ENCODE results near the gene ZNF57.
"Not testable (repeated sequence)": the region's sequence is repeated elsewhere in the genome, so short reads cannot be mapped to it uniquely, and the experiment has no call there.

Gene ZNF57

DNA sequence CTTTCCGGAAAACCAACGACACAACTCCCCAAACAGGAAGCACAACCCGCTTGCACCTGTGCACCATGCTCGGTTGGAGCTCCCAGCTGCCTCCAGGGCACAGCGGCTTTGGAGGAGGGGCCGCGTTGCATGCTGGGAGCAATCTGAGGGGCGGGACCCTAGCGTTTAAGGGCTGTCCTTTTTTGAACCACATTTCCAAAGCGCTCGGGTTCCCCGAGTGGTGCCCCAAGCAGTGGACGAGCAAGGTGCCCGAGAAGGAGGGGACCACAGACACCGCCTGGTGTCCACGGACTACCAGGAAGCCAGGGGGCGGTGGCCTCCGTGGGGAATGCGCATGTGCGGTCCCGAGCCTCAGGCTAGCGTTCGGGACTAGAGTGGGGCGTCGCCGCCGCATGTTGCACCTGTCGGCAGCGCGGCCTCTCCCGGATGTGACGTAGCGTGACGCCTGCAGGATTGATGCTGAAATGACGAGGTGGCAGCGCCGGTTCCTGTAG lies 11.9 kb upstream of the ZNF57 start:
- no peaks in the 10 kb centered on the region; the same call in 1 of the 2 replicates for H3K9me3 ChIP-seq
- H3K36me3 ChIP-seq = no peaks in the 10 kb centered on the region
- TF ChIP-seq, protein P1, sequence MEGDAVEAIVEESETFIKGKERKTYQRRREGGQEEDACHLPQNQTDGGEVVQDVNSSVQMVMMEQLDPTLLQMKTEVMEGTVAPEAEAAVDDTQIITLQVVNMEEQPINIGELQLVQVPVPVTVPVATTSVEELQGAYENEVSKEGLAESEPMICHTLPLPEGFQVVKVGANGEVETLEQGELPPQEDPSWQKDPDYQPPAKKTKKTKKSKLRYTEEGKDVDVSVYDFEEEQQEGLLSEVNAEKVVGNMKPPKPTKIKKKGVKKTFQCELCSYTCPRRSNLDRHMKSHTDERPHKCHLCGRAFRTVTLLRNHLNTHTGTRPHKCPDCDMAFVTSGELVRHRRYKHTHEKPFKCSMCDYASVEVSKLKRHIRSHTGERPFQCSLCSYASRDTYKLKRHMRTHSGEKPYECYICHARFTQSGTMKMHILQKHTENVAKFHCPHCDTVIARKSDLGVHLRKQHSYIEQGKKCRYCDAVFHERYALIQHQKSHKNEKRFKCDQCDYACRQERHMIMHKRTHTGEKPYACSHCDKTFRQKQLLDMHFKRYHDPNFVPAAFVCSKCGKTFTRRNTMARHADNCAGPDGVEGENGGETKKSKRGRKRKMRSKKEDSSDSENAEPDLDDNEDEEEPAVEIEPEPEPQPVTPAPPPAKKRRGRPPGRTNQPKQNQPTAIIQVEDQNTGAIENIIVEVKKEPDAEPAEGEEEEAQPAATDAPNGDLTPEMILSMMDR (IDR thresholded peaks at IDR 0.05; ENCODE audit: low read depth, low read length) = no peak
- DNase-seq = no peak
- no peaks in the 10 kb centered on the region for H3K27me3 ChIP-seq
- no peaks in the 10 kb centered on the region; the same call in 1 of the 2 replicates for H3K4me1 ChIP-seq
- no peak overlapping the region for H3K4me3 ChIP-seq (ENCODE audit: low read depth, low read length)

DNA sequence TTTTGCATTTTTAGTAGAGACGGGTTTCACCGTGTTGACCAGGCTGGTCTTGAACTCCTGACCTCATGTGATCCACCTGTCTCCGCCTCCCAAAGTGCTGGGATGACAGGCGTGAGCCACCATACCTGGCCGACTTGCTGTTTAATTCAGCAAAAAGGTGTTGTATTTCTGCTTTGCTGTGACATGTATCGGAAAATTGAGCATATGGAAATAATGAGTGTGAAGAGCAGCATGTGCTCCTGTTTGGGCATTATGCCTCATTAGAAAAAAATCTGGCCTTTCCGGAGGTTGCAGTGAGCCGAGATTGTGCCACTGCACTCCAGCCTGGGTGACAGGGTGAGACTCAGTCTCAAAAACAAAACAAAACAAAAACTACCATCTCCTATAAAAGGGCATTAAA lies 10.2 kb upstream of the ZNF57 start:
- H3K4me3 ChIP-seq (ENCODE audit: low read depth, low read length); H3K4me1 ChIP-seq; H3K27me3 ChIP-seq; H3K9me3 ChIP-seq; H3K36me3 ChIP-seq; DNase-seq: not testable (repeated sequence)

DNA sequence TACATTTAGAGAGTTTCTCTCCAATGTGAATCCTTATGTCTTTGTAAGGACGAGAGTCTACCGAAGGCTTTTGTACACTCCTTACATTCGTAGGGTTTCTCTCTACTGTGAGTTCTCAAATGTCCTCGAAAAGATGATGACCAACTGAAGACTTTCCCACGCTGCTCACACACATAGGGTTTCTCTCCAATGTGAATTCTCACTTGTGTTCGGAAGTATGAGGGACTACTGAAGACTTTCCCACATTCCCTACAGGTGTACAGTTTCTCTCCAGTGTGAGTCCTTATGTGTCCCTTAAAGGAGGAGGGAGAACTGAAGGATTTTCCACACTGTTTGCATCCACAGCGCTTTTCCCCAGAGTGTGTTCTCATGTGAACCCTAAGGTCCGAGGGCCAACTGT lies 4.0 kb upstream of the ZNF57 start:
- Histone ChIP-seq H3K36me3 (no peaks in the 10 kb centered on the region), H3K4me3 (ENCODE audit: low read depth, low read length) (no peak overlapping the region), H3K27me3 (no peaks in the 10 kb centered on the region), H3K4me1 (peaks cover 2% of the 10 kb centered on the region; the same call in 1 of the 2 replicates), H3K9me3 (no peaks in the 10 kb centered on the region; the same call in 1 of the 2 replicates)
- TF ChIP-seq, protein P1 (IDR thresholded peaks at IDR 0.05; ENCODE audit: low read depth, low read length) = no peak
- no peak for DNase-seq

DNA sequence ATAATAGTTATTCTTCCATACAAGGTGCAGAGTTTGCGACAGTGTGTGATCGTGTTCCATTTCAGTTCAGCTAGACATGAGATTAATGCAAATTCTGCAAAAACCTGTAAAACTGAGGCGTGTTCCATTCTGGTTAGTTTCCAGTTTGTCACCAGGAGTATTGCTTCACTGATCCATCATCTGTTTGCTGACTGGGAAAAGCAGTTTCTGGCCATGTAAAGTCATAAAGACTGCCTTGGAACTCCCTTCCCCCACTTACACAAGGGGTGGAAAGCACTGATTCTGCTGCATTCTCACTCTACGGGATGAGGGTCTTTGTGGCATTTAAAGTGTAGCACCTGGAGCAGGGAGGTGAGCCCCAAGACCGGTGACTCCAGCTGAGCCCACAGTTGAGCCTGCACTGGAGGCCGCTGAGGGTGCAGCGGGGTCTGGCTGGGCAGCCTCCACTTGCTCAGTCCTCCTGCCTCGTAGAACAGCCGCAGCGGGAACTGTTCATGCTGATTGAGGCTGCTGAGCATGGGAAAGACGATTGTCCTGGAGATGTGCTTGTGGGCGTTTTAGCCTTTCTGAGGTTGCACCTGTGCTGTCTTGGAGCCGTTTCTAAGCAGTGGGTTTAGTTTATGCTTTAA lies 2.0 kb downstream of the ZNF57 start:
- Histone ChIP-seq H3K4me3 (ENCODE audit: low read depth, low read length) (no peak overlapping the region), H3K27me3 (no peaks in the 10 kb centered on the region), H3K4me1 (peaks cover 3% of the 10 kb centered on the region; the same call in 1 of the 2 replicates), H3K9me3 (no peaks in the 10 kb centered on the region), H3K36me3 (no peaks in the 10 kb centered on the region)
- TF ChIP-seq, protein P1 (IDR thresholded peaks at IDR 0.05; ENCODE audit: low read depth, low read length) = no peak
- no peak for DNase-seq

DNA sequence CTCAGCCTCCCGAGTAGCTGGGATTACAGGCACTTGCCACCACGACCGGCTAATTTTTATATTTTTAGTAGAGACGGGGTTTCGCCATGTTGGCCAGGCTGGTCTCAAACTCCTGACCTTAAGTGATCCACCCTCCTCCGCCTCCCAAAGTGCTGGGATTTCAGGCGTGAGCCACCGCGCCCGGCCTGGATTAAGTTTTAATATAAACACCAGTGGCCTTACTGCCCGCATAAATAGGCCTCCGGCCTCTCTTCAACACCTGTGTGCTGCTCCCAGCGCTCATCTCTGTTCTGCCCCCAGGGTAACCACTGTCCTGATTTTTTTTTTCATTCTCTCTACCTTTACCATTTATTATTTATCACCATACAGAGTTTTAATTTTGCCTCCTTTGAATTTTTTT lies 2.6 kb downstream of the ZNF57 start:
- not testable (repeated sequence) for H3K4me1 ChIP-seq; H3K27me3 ChIP-seq; H3K36me3 ChIP-seq; DNase-seq; H3K4me3 ChIP-seq (ENCODE audit: low read depth, low read length); H3K9me3 ChIP-seq

DNA sequence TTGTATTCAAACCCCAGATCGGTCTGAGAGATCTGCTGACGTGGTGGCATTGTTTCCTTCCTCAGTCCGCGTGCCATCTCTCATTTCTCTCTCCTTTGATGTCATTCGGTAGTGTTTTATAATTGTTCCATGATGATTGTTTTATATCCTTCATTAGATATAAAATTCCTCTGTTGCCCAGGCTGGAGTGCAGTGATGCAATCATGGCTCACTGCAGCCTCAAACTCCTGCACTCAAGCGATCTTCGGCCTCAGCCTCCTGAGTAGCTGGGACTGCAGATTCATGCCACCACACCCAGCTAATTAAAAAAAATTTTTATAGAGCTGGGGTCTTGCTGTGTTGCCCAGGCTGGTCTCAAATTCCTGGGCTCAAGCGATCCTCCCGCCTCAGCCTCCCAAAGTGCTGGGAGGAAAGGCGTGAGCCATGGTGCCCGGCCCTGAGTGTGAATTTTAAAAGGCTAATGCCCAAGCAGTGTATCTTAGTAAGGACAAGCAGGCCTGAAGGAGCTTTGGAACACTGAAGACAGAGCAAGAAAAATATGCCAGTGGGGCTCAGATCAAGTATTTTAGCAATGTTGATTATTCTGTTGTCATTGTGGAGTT lies 5.3 kb downstream of the ZNF57 start:
- no peak overlapping the region for H3K4me3 ChIP-seq (ENCODE audit: low read depth, low read length)
- no peak for DNase-seq
- H3K27me3 ChIP-seq = no peaks in the 10 kb centered on the region
- TF ChIP-seq, protein P1 (IDR thresholded peaks at IDR 0.05; ENCODE audit: low read depth, low read length) = no peak
- H3K9me3 ChIP-seq = no peaks in the 10 kb centered on the region
- peaks cover 3% of the 10 kb centered on the region; the same call in 1 of the 2 replicates for H3K4me1 ChIP-seq
- H3K36me3 ChIP-seq = no peaks in the 10 kb centered on the region

DNA sequence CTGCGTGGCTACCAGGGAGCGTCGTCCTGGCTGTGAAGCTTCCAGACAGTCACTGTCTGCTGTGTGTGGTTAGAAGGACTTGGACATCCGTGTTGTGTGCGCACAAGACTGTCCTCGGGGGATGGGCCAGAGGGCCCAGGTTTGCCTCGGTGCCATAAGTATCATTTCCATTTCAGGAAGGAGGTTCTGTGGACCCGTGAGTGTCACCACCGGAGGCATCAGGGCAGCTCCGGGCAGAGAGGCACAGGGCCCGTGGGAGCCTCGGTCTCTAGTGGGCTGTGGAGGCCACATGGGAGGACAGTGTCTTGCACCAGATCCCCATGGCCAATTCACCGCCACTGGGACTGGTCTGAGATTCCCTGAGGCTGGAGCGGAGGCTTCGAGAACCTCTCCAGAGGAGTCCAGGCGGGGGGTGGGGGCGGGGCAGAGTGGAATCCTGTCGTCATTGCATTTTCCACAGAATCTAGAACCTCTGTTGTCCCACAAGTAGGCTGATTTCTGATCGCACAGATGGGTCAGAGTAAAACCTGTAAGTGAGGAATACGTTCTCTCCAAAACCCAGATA lies 6.0 kb downstream of the ZNF57 start:
- Histone ChIP-seq H3K9me3 (no peaks in the 10 kb centered on the region), H3K27me3 (no peaks in the 10 kb centered on the region), H3K4me1 (peaks cover under 1% of the 10 kb centered on the region; the same call in 1 of the 2 replicates), H3K36me3 (no peaks in the 10 kb centered on the region), H3K4me3 (ENCODE audit: low read depth, low read length) (no peak overlapping the region)
- TF ChIP-seq, protein P1 (IDR thresholded peaks at IDR 0.05; ENCODE audit: low read depth, low read length) = no peak
- no peak for DNase-seq
